ENCODE results near the gene KRT10. TPM values are rescaled to one million over a fixed set of nuclear protein-coding genes. Genes with fewer than 3 reads are reported as not detected.
"Not testable (repeated sequence)": the region's sequence is repeated elsewhere in the genome, so short reads cannot be mapped to it uniquely, and the experiment has no call there.

KRT10 gene
- total RNA-seq: 38.6 TPM
- long read RNA-seq, partial matches to known transcripts: 5 of 5 reads
- long read RNA-seq, other reads (novel, unspliced or antisense): 0 of 5 reads

GRCh38 chr17:40822132-40822812, at the start of gene KRT10:
Gene KRT10, minus strand, starts transcription at chr17:40822614. Its CDS starts 29 bp downstream, at chr17:40822585.
- no peak for DNase-seq (ENCODE audit: low spot score)

GRCh38 chr17:40871316-40871715, 48.9 kb upstream of the KRT10 start:
- DNase-seq (ENCODE audit: low spot score): no peak

GRCh38 chr17:40870136-40870535, 47.7 kb upstream of the KRT10 start:
- no peak for DNase-seq (ENCODE audit: low spot score)

GRCh38 chr17:40866838-40867237, 44.4 kb upstream of the KRT10 start, which contains the start of gene KRT12:
Gene KRT12, minus strand, starts transcription at chr17:40867223. Its CDS starts 37 bp downstream, at chr17:40867186.
- no peak for DNase-seq (ENCODE audit: low spot score)

GRCh38 chr17:40864661-40865390, 42.4 kb upstream of the KRT10 start:
- no peak for DNase-seq (ENCODE audit: low spot score)

- DNase-seq (ENCODE audit: low spot score): no peak
Measured at GRCh38 chr17:40862985-40863733, 40.7 kb upstream of the KRT10 start.

- no peak for DNase-seq (ENCODE audit: low spot score)
Measured at GRCh38 chr17:40859536-40859935, 37.1 kb upstream of the KRT10 start.

- DNase-seq (ENCODE audit: low spot score): not testable (repeated sequence)
Measured at GRCh38 chr17:40858667-40859066, 36.3 kb upstream of the KRT10 start.

GRCh38 chr17:40857535-40857934, 35.1 kb upstream of the KRT10 start:
- DNase-seq (ENCODE audit: low spot score): no peak

GRCh38 chr17:40854175-40854814, 31.9 kb upstream of the KRT10 start:
- no peak for DNase-seq (ENCODE audit: low spot score)

- DNase-seq (ENCODE audit: low spot score): no peak
Measured at GRCh38 chr17:40852364-40852763, 29.9 kb upstream of the KRT10 start.

- DNase-seq (ENCODE audit: low spot score): no peak
Measured at GRCh38 chr17:40850293-40850972, 28.0 kb upstream of the KRT10 start.

- no peak for DNase-seq (ENCODE audit: low spot score)
Measured at GRCh38 chr17:40849723-40850122, 27.3 kb upstream of the KRT10 start.

- DNase-seq (ENCODE audit: low spot score): no peak
Measured at GRCh38 chr17:40848583-40849235, 26.3 kb upstream of the KRT10 start.

GRCh38 chr17:40846515-40847144, 24.2 kb upstream of the KRT10 start:
- DNase-seq (ENCODE audit: low spot score): no peak

- DNase-seq (ENCODE audit: low spot score): no peak
Measured at GRCh38 chr17:40844671-40845107, 22.3 kb upstream of the KRT10 start.

- DNase-seq (ENCODE audit: low spot score): no peak
Measured at GRCh38 chr17:40843242-40843641, 20.8 kb upstream of the KRT10 start.

GRCh38 chr17:40841246-40841645, 18.8 kb upstream of the KRT10 start:
- no peak for DNase-seq (ENCODE audit: low spot score)

GRCh38 chr17:40839194-40839593, 16.8 kb upstream of the KRT10 start:
- no peak for DNase-seq (ENCODE audit: low spot score)

GRCh38 chr17:40836020-40836419, 13.6 kb upstream of the KRT10 start:
- DNase-seq (ENCODE audit: low spot score): no peak
